Measurements from ENCODE around the gene UBALD2.
"Not testable (repeated sequence)": the region's sequence is repeated elsewhere in the genome, so short reads cannot be mapped to it uniquely, and the experiment has no call there.

Gene UBALD2

DNA sequence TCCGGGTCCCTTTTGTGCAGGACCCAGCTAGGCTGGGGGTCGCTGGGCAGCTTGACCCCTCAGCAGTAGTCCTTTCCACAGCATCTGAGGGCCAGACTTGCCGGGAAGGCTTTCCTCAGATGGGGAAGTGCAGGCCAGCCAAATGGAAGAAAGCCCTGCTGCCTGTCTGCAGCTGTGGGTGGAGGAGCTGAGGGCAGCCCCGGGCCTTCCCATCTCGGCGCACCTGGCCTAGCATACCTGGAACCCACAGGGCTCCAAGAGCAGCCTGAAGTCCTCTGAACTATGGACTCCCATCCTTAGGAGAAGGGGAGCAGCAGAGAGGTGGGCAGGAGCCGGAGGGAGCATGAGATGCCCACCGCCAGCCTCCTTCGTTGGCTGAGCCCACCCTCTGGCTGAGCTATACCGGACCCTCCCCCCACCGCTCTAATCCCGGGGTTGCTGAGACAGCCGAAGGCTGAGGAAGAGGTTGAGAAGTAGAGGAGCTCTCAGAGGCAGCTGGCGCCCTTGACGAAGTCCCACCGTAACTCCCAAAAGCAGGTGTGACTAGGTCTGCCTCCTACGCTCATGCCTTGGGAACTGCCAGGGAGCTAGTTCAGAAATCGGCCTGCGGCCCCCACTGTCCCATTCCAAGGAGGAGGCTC lies 13.2 kb downstream of the UBALD2 start:
- DNase-seq (ENCODE audit: low read depth): no peak

GRCh38 chr17:76278952-76279741 lies 14.0 kb downstream of the UBALD2 start:
- peak; percentile 50 for DNase-seq (ENCODE audit: low read depth)

DNA sequence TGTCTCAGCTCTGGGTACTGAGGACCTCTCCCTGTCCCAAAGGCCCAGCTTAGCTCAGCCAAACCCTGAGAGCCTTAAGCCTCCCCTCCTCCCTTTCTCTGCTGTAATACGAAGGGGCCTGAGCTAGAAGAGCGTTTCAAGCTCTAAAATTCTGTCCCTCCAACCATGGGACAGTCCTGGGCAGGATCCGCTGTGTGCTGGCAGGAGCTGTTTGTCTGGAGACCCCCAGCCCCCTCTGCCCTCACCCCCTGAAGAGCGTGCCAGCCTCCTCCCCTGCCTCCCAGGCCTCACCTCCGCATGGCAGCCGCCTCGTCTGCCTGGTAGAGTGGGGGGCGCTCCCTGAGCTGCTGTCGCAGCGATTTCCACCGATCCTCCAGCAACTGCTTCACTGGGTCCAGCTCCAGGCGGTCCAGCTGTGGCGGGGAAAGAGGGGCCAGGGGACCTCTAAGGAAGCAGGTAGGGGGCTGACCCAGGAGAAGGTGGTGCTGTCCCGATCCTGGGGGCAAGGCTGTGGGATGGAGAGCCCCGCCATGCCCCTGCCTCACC lies 14.7 kb downstream of the UBALD2 start:
- DNase-seq (ENCODE audit: low read depth): no peak

DNA sequence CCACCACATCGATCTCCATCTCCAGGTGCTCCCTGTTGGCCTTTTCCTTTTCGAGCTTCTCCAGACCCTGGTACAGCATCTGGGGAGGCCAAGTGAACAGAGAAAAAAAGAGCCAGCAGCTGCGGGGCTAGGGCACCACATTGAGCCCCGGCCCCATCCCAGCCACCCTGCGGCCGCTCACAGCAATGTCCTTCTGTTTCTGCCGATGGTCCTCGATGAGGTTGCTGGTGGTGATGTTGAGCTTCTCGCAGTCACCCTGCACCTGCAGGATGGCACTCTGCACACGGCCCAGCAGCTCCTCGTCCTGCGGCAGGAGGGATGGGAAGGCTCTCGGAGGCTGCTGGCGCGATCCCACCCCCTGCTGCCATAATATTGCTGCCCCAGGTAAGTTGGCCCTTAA lies 15.5 kb downstream of the UBALD2 start:
- no peak for DNase-seq (ENCODE audit: low read depth)

- no peak for DNase-seq (ENCODE audit: low read depth)
Observed at GRCh38 chr17:76281573-76282371, 16.6 kb downstream of the UBALD2 start.

- DNase-seq (ENCODE audit: low read depth): no peak
Observed at GRCh38 chr17:76292567-76292966, 27.4 kb downstream of the UBALD2 start.

DNA sequence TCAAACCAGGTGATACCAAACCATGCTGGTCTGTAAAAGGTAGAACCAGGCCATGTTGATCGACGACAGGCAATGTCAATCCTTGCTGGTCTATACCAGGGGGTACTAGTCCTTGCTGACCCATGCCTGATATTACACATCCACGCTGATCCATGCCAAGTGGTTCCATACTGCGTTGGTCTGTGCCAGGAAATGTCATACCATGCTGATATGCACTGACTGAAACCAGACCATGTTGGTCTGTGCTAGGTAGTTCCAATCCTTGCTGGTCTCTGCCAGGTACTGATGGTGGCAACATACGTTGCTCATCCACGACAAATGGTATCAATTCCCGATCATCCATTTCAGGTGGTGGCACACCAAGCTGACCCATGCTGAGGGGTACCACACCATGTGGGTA lies 28.0 kb downstream of the UBALD2 start:
- DNase-seq (ENCODE audit: low read depth): no peak

DNA sequence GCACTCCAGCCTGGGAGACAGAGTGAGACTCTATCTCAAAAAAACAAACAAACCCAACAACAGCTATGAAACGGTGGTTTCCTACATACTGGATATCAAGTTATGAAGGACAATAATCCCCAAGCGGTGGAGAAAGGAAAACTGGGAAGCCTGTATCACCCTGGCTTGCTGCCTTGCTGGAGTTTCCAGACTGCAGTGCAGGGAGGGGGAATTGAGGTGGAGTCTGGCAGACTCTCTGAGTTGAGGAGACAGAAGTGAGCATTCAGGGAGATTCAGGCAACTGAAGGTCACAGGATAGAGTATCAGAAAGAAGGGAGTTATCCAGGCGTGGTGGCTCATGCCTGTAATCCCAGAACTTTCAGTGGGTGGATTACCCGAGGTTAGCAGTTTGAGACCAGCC lies 31.0 kb downstream of the UBALD2 start:
- no peak for DNase-seq (ENCODE audit: low read depth)

- no peak for DNase-seq (ENCODE audit: low read depth)
Observed at GRCh38 chr17:76296889-76297288, 31.7 kb downstream of the UBALD2 start.

DNA sequence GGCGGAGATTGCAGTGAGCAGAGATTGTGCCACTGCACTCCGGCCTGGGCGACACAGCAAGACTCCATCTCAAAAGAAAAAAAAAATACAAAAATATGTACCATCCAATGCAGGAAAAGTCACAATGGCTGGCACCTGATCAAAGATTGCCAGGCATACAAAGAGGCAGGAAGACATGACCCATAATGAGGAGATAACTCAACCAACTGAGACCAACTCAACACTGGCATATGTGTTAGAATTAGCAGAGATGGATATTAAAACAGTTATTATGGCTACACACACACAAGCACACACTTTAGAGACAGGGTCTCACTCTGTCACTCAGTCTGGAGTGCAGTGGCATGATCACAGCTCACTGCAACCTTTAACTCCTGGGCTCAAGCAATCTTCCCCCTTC lies 32.3 kb downstream of the UBALD2 start:
- no peak for DNase-seq (ENCODE audit: low read depth)

DNA sequence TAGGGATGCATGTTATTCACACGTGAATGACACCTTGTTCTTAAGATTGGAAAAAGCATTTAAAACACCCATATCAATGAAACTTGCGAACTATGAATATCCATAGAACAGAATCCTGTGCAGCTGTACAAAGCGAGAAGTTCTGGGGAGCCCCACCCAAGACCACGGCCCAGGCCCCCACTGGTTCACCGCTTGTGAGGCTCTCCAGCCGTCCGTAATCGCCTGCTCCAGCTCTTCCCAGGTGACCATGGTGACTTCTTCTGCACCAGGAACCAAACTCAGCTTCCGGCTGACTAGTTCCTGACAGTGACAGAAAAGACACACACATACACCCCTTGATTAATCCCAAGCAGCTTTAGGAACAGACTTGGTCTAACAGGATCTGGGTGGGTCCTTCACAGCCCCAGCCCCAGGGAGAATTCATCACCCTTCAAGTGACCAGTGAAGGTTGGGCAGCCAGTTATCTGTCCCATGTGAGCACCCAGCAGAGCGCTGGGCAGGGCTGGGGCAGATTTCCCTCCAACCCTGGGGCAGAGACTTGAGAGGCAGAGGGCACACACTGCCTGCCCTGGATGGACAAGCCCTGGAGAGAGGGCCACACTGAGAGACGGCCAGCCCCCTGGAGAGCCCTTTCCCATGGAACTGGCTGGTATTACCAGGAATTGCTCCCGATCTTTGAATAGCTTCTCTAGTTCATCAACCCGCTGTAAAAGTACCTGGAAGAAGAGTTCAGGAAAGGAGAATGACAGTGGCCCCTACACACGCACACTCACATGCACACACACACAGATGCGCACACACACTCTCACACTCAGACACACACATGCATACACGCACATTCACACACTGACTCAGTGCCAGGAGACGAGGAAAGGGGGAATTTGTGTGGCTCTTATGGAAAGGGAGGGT lies 39.3 kb downstream of the UBALD2 start:
- no peak for DNase-seq (ENCODE audit: low read depth)

DNA sequence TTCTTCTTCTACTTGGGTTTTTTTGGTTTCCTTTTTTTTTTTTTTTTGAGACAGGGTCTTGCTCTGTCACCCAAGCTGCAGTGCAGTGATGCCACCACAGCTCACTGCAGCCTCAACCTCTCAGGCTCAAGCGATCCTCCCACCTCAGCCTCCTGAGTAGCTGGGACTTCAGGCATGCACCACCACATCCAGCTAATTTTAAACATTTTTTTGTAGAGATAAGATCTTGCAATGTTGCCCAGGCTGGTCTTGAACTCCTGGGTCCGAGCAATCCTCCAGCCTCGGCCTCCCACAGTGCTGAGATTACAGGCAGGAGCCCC lies 39.9 kb downstream of the UBALD2 start:
- not testable (repeated sequence) for DNase-seq (ENCODE audit: low read depth)

DNA sequence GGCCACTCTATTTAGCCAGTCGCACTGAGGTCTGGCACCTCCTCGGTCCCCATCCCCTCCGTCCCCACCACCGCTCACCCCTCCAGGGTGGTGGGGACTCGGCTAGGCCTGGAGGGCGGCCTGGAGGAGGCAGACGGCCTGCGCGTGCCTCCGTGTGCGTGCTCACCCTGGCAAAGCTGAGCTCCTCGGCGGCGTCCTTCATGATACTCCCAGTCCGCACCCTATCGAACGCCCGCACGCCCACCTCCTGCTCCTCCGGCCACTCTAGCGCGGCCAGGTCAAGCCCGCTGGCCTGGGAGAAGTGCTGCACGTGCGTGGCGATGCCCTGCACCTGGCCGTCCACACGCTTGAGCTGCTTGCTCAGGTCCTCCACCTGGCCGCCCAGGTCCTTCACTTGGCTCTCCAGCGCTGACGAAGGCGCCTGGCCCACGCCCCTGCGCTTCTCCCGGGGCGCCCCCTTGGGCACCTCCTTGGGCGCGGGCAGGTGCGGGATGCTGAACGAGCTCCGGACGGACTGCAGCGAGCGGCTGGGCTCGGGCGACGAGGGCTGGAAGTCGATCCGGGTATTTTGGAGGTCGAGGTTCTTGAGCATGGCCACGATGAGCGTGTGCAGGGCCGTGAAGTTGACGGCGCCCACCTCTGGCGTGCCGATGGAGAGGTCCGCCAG lies 42.3 kb downstream of the UBALD2 start:
- DNase-seq (ENCODE audit: low read depth): no peak

DNA sequence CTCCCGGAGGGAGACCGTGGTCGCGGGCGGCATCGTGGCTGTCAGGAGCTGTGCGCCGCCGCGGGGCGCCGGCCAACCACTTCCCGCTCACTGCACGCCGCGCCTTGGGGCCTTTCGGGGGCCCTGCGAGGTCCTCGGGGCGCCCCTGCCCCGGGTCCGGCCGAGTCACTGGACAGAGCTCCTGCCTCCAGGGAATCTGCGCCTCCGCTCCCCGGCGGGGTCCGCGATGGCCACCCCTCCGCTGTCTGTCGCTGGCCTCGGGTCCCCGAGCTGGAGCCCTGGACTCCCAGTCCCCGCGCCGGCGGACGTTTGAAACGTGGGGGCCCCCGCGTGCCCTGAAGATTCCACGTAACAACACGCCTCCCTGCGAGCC lies 42.8 kb downstream of the UBALD2 start, which contains the start of gene QRICH2:
TSS of gene QRICH2 (minus strand) at position 311 of the 373 bp plus-strand sequence. CDS start at position 33, 278 bp downstream.
- no peak for DNase-seq (ENCODE audit: low read depth)

DNA sequence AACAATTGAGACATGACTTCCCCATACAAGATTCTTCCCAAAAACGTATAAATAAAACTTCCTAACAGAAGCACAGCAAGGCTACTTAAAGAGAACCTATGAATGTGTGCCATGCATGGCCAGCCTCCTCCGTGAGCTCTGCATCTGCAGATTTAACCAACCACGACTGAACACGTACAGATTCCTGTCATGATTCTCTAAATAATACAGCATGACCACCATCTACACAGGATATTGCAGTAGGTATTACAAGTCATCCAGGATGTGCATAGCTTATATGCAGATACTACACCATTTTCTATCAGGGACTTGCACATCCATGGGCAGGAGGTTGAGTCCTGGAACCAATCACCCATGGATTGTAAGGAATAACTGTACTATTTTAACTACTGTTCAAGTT lies 44.3 kb downstream of the UBALD2 start:
- DNase-seq (ENCODE audit: low read depth): no peak

- DNase-seq (ENCODE audit: low read depth): no peak
Observed at GRCh38 chr17:76312735-76313134, 47.6 kb downstream of the UBALD2 start.

GRCh38 chr17:76314392-76315227 lies 49.5 kb downstream of the UBALD2 start:
- no peak for DNase-seq (ENCODE audit: low read depth)

DNA sequence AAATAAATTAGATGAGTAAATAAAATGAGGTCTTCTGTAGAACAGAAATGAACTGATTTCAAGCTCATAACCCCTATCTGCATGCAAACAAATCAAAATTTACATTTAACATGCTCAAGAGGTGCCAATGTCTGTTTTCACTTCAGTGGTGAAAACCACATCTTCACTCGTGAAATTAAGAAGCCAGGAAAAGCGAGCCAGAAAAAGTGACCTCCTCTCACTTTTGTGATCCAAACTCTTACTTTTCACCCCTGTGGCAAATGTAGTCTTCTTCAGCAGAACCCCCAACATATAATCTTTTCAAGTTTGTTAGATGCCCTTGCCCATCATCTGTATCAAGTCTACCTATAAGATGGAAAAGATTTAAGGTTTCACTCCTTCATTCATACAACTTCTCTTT lies 52.4 kb downstream of the UBALD2 start:
- DNase-seq (ENCODE audit: low read depth): no peak

- DNase-seq (ENCODE audit: low read depth): no peak
Observed at GRCh38 chr17:76318586-76318985, 53.4 kb downstream of the UBALD2 start.

All from T-helper 22 cell (primary cell).